OCI-LY1 (cell line): Measurements from ENCODE around the gene SNAI3.

Source experiments
- H2AFZ ChIP-seq: fragments of 200-600 bp; sonication (generic), shearing (Covaris generic); 2 replicates; pipeline ENCODE4 v1.6.0; 2014; ENCODE audit warnings: antibody characterized with exemption, mild to moderate bottlenecking, low read length
- H3F3A ChIP-seq: fragments of 200-600 bp; sonication (generic), shearing (Covaris generic); 2 replicates; pipeline ENCODE4 v1.6.0; 2014; ENCODE audit warnings: mild to moderate bottlenecking, antibody characterized with exemption, low read length, moderate library complexity; ENCODE audit not compliant: insufficient read depth
- H3K27ac ChIP-seq: fragments of 200-600 bp; sonication (generic); 2 replicates; pipeline ENCODE4 v1.5.1; 2014; ENCODE audit warnings: low read length, mixed run types, mild to moderate bottlenecking, low read depth; ENCODE audit not compliant: poor library complexity, severe bottlenecking
- H3K27me3 ChIP-seq: fragments of 200-600 bp; sonication (generic); 2 replicates; pipeline ENCODE4 v1.6.0; 2014; ENCODE audit warnings: antibody characterized with exemption, mild to moderate bottlenecking, low read length, moderate library complexity; ENCODE audit not compliant: insufficient read depth
- H3K36me3 ChIP-seq: fragments of 200-600 bp; sonication (generic); 2 replicates; pipeline ENCODE4 v1.6.1; 2014; ENCODE audit warnings: mild to moderate bottlenecking, antibody characterized with exemption, low read length, moderate library complexity, mixed read lengths; ENCODE audit not compliant: insufficient read depth
- H3K4me1 ChIP-seq: fragments of 200-600 bp; sonication (generic); 2 replicates; pipeline ENCODE4 v1.5.1; 2014; ENCODE audit warnings: mild to moderate bottlenecking, low read length, moderate library complexity; ENCODE audit not compliant: insufficient read depth, severe bottlenecking
- H3K4me2 ChIP-seq: fragments of 200-600 bp; sonication (generic), shearing (Covaris generic); 2 replicates; pipeline ENCODE4 v1.6.1; 2014; ENCODE audit warnings: low read length
- H3K4me3 ChIP-seq: fragments of 200-600 bp; sonication (generic); 2 replicates; pipeline ENCODE4 v1.5.1; 2014; ENCODE audit warnings: low read length, low read depth, mild to moderate bottlenecking, mixed read lengths; ENCODE audit not compliant: poor library complexity, severe bottlenecking
- H3K79me2 ChIP-seq: fragments of 200-600 bp; shearing (Covaris generic); 2 replicates; pipeline ENCODE4 v1.6.1; 2016; ENCODE audit warnings: mixed run types, low read length, mixed read lengths; ENCODE audit not compliant: insufficient read depth
- H3K9ac ChIP-seq: fragments of 200-600 bp; sonication (generic), shearing (Covaris generic); 2 replicates; pipeline ENCODE4 v1.6.1; 2014; ENCODE audit warnings: mild to moderate bottlenecking, low read length, mixed read lengths
- H3K9me2 ChIP-seq: fragments of 200-600 bp; sonication (generic), shearing (Covaris generic); 2 replicates; pipeline ENCODE4 v1.6.1; 2014; ENCODE audit warnings: low read depth, mild to moderate bottlenecking, low read length, mixed read lengths
- H3K9me3 ChIP-seq: fragments of 200-600 bp; shearing (Covaris generic); 2 replicates; pipeline ENCODE4 v1.6.1; 2014; ENCODE audit warnings: low read length, mixed read lengths
- H4K20me1 ChIP-seq: fragments of 200-600 bp; sonication (generic), shearing (Covaris generic); 2 replicates; pipeline ENCODE4 v1.6.0; 2016; ENCODE audit warnings: mild to moderate bottlenecking, low read length; ENCODE audit not compliant: insufficient read depth
- EZH2 ChIP-seq: fragments of 200-600 bp; sonication (generic), shearing (Covaris generic); IDR thresholded peaks from 2 replicates; pipeline ENCODE4 v1.8.0; 2017; ENCODE audit warnings: borderline replicate concordance, mixed run types, mild to moderate bottlenecking, antibody characterized with exemption, low read length, moderate library complexity, mixed read lengths
- TF ChIP-seq, protein P1 (sequence below): fragments of 200-600 bp; sonication (generic), shearing (Covaris generic); IDR thresholded peaks from 2 replicates; pipeline ENCODE4 v1.5.1; 2017; ENCODE audit warnings: mild to moderate bottlenecking, antibody characterized with exemption, low read length, moderate library complexity, mixed read lengths

Gene SNAI3

DNA sequence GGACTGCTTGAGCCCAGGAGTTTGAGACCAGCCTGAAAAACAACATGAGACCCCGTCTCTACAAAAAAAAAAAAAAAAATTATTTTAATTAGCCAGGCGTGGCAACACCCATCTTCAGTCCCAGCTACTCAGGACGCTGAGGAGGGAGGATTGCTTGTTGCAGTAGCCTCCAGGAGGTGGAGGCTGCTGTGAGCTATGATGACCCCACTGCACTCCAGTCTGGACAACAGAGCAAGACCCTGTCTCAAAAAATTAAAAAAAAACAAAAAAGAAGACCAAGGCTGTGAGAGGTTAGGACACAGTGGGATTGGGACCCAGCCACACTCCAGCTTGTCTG is 1.3 kb upstream of the SNAI3 start:
- Histone ChIP-seq H3F3A (no peaks in the 10 kb centered on the region), H3K9me3 (no peaks in the 10 kb centered on the region), H3K4me3 (no peak overlapping the region), H3K9ac (no peak overlapping the region), H3K27ac (no peak overlapping the region), H4K20me1 (no peaks in the 10 kb centered on the region), H3K9me2 (no peaks in the 10 kb centered on the region), H3K27me3 (peaks cover 12% of the 10 kb centered on the region; the same call in 1 of the 2 replicates), H3K36me3 (no peaks in the 10 kb centered on the region), H3K4me1 (peaks cover 16% of the 10 kb centered on the region), H3K79me2 (no peaks in the 10 kb centered on the region), H2AFZ (no peak overlapping the region), H3K4me2 (no peak overlapping the region)
- TF ChIP-seq, protein P1, sequence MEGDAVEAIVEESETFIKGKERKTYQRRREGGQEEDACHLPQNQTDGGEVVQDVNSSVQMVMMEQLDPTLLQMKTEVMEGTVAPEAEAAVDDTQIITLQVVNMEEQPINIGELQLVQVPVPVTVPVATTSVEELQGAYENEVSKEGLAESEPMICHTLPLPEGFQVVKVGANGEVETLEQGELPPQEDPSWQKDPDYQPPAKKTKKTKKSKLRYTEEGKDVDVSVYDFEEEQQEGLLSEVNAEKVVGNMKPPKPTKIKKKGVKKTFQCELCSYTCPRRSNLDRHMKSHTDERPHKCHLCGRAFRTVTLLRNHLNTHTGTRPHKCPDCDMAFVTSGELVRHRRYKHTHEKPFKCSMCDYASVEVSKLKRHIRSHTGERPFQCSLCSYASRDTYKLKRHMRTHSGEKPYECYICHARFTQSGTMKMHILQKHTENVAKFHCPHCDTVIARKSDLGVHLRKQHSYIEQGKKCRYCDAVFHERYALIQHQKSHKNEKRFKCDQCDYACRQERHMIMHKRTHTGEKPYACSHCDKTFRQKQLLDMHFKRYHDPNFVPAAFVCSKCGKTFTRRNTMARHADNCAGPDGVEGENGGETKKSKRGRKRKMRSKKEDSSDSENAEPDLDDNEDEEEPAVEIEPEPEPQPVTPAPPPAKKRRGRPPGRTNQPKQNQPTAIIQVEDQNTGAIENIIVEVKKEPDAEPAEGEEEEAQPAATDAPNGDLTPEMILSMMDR: no peak
- TF ChIP-seq EZH2: no peak

DNA sequence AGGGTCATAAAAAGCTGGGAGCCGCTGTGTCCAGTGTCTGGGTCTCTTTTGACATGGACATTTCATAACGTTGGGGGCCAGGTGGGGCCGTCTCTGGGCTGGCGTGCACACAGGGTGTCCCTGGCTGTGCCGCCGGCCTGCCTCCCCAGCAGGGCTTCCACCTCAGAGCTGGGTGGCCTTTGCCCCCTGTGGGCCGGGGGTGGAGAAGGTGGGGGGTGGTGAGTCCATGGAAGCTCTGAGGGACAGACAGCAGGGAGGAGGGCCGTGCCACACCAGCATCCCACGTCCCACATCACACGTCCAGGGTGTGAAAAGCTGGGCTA is 908 bp upstream of the SNAI3 start:
- no peak overlapping the region for H3K27ac ChIP-seq
- H3K27me3 ChIP-seq: peaks cover 12% of the 10 kb centered on the region; the same call in 1 of the 2 replicates
- no peaks in the 10 kb centered on the region for H3K79me2 ChIP-seq
- no peak overlapping the region for H3K4me3 ChIP-seq
- no peak overlapping the region for H3K9ac ChIP-seq
- no peaks in the 10 kb centered on the region for H4K20me1 ChIP-seq
- H2AFZ ChIP-seq: no peak overlapping the region
- no peak for TF ChIP-seq EZH2
- H3K36me3 ChIP-seq: no peaks in the 10 kb centered on the region
- no peak overlapping the region for H3K4me2 ChIP-seq
- H3F3A ChIP-seq: 0 out of 2 replicates have a peak, but pooled peaks cover 3% of the 10 kb centered on the region
- peaks cover 19% of the 10 kb centered on the region for H3K4me1 ChIP-seq
- no peaks in the 10 kb centered on the region for H3K9me3 ChIP-seq
- H3K9me2 ChIP-seq: no peaks in the 10 kb centered on the region

DNA sequence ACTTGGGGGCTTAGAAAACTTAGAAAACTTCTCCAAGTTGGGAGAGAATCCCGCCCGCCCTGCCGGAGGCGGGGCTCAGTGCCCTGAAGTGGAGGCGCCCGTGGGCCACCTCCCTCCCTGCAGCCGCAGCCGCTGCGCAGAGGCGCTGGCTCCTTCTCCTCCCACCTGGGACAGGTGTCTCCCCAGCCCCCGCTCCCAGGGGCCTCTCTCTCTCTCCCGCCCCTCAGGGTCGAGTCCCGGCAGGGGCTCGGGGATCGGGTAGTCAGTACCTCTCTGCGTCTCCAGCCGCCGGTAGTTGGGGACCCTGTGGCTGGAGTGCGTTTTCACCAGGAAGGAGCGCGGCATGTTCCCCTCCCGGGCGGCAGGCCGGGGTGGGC is 257 bp downstream of the SNAI3 start:
- Histone ChIP-seq H3K9me2 (no peaks in the 10 kb centered on the region), H3K4me3 (peak overlapping the region; percentile 67), H3K9ac (peak overlapping the region; percentile 60), H4K20me1 (no peaks in the 10 kb centered on the region), H3K9me3 (no peaks in the 10 kb centered on the region), H3K27ac (no peak overlapping the region), H3K79me2 (no peaks in the 10 kb centered on the region), H3K4me1 (peaks cover 30% of the 10 kb centered on the region), H3K27me3 (peaks cover 12% of the 10 kb centered on the region; the same call in 1 of the 2 replicates), H3K36me3 (no peaks in the 10 kb centered on the region), H3F3A (0 out of 2 replicates have a peak, but pooled peaks cover 3% of the 10 kb centered on the region), H2AFZ (no peak overlapping the region), H3K4me2 (peak overlapping the region; percentile 87)
- TF ChIP-seq, protein P1: no peak
- no peak for TF ChIP-seq EZH2
